ENCODE data around the gene NUDC. TPM values are rescaled to one million over a fixed set of nuclear protein-coding genes. Genes with fewer than 3 reads are reported as not detected.
A peak's percentile ranks its signal among the peaks of the same experiment; 100 is the strongest.

NUDC gene
- total and polyA plus RNA-seq, 10 donors: 35.7 to 62.2 (median 49.1) TPM

DNA sequence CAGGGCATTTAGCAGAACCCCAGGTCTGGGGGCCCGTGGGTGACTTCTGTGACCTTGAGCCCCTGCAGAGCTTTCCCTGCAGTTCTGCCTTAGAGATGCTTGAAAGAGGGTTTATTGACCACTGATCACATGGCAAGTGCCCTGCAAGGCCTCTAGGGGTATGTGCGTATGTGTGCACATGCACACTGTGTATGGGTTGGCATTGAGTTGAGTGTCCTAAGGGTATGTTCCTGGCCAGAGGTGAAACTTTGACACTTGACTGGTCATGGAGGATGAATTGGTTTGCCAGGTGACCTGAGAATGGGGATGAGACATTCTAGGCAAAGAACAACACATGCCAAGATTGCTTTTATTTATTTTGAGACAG lies 17.1 kb downstream of the NUDC start:
- Histone ChIP-seq H3K36me3 (peaks cover 6 to 89% (median 49%) of the 10 kb centered on the region in 6 donors), H3K4me3 (no peak overlapping the region), H3K27me3 (replicated peaks in 1 of 7) (no peaks in the 10 kb centered on the region), H3K4me1 (peaks cover 0 to 38% (median 20%) of the 10 kb centered on the region in 6 donors), H3K9me3 (no peaks in the 10 kb centered on the region), H3K27ac (peak overlapping the region in 5 of 8 donors; percentile 52 to 77 (median 68))
- TF ChIP-seq CTCF (IDR thresholded peaks at IDR 0.05 in 8 of 11, conservative IDR thresholded peaks at IDR 0.05 in 3 of 11): no peak
- TF ChIP-seq POLR2AphosphoS5 (IDR thresholded peaks at IDR 0.05): no peak
- no peak for TF ChIP-seq POLR2A (IDR thresholded peaks at IDR 0.05)
- intact Hi-C loops (cut with DNase I; ENCODE audit: low total_unique reads): no loop called here
- DNase-seq: peak; percentile 4
- 77 to 92% (median 85%) methylated on average over 1 to 2 of the region's 2 CpGs for WGBS, 5 donors

DNA sequence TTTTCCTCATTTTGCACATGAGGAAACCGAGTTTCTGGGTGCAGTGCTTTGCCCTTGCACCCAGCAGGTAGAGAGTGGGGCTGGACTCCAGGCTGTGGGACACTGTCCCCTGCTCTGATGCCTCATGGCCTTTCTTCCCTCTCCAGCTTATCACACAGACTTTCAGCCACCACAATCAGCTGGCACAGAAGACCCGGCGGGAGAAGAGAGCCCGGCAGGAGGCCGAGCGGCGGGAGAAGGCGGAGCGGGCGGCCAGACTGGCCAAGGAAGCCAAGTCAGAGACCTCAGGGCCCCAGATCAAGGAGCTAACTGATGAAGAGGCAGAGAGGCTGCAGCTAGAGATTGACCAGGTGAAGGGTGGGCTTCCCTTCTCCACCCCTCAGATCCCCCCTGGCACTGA lies 19.8 kb downstream of the NUDC start:
- WGBS, 5 donors: 95 to 100% (median 98%) methylated on average over 10 of the region's 10 CpGs
- peak; percentile 41 for DNase-seq
- intact Hi-C loops (cut with DNase I; ENCODE audit: low total_unique reads): no loop called here
- H3K27me3 ChIP-seq (replicated peaks in 1 of 7): no peaks in the 10 kb centered on the region
- H3K27ac ChIP-seq: no peak overlapping the region
- peaks cover 8 to 91% (median 60%) of the 10 kb centered on the region in 6 donors for H3K36me3 ChIP-seq
- H3K4me1 ChIP-seq: peaks cover 0 to 47% (median 20%) of the 10 kb centered on the region in 6 donors
- no peak for TF ChIP-seq CTCF (IDR thresholded peaks at IDR 0.05 in 8 of 11, conservative IDR thresholded peaks at IDR 0.05 in 3 of 11)
- no peaks in the 10 kb centered on the region for H3K9me3 ChIP-seq
- no peak overlapping the region for H3K4me3 ChIP-seq

- TF ChIP-seq CTCF (IDR thresholded peaks at IDR 0.05 in 8 of 11, conservative IDR thresholded peaks at IDR 0.05 in 3 of 11): no peak
- TF ChIP-seq POLR2AphosphoS5 (IDR thresholded peaks at IDR 0.05): peak in 1 of 3 donors; percentile 25
- H3K4me3 ChIP-seq: no peak overlapping the region
- intact Hi-C loops (cut with DNase I; ENCODE audit: low total_unique reads): no loop called here
- WGBS, 5 donors: 92 to 97% (median 96%) methylated on average over 12 of the region's 12 CpGs
- H3K27me3 ChIP-seq (replicated peaks in 1 of 7): no peaks in the 10 kb centered on the region
- no peaks in the 10 kb centered on the region for H3K9me3 ChIP-seq
- peak; percentile 29 for DNase-seq
- peaks cover 0 to 41% (median 15%) of the 10 kb centered on the region in 6 donors for H3K4me1 ChIP-seq
- H3K36me3 ChIP-seq: peaks cover 10 to 90% (median 63%) of the 10 kb centered on the region in 6 donors
- no peak overlapping the region for H3K27ac ChIP-seq
Observed at GRCh38 chr1:26942656-26943055, 21.1 kb downstream of the NUDC start.

DNA sequence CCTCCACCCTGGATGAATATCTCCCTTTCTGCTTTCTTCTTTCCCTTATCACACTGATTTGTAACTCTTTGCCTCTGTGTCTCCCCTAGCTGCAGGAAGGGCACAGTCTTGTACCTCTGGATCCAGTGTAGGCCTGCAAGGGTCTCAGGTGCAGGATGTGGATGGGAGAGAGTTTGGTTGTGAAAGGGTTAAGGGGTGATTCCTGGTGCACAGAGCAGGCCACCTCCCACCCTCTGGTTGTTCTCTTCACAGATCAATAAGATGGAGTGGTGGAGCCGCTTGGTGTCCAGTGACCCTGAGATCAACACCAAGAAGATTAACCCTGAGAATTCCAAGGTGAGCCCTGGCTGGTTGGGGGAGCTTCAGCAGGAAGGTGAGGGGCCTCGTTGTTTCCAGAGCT lies 23.6 kb downstream of the NUDC start:
- Histone ChIP-seq H3K27me3 (replicated peaks in 1 of 7) (no peaks in the 10 kb centered on the region), H3K4me3 (no peak overlapping the region), H3K27ac (no peak overlapping the region), H3K9me3 (no peaks in the 10 kb centered on the region), H3K4me1 (peaks cover 0 to 29% (median 3%) of the 10 kb centered on the region in 6 donors), H3K36me3 (peaks cover 10 to 68% (median 60%) of the 10 kb centered on the region in 6 donors)
- DNase-seq: peak; percentile 39
- intact Hi-C loops (cut with DNase I; ENCODE audit: low total_unique reads): no loop called here
- TF ChIP-seq POLR2A (IDR thresholded peaks at IDR 0.05): no peak
- no peak for TF ChIP-seq CTCF (IDR thresholded peaks at IDR 0.05 in 8 of 11, conservative IDR thresholded peaks at IDR 0.05 in 3 of 11)
- TF ChIP-seq POLR2AphosphoS5 (IDR thresholded peaks at IDR 0.05): no peak
- 76 to 100% (median 82%) methylated on average over 2 of the region's 2 CpGs for WGBS, 5 donors
